ENCODE data around the gene ZBED6. TPM values are rescaled to one million over a fixed set of nuclear protein-coding genes. Genes with fewer than 3 reads are reported as not detected.

The ZBED6 gene
- total RNA-seq, 1 experiment from 2014 or later = 13.1 TPM

- no peak overlapping the region for H3K27ac Mint-ChIP-seq
- no peak overlapping the region for H2BK12ac ChIP-seq (ENCODE audit: insufficient read length, low read depth, low read length)
- H3K9me3 Mint-ChIP-seq = peaks cover 3% of the 10 kb centered on the region in 2 experiments; a peak in 3 of 5 replicates
- H3K9me3 ChIP-seq (ENCODE audit: control insufficient read depth, low read depth, low read length) = no peaks in the 10 kb centered on the region
- no peak overlapping the region for H2AFZ ChIP-seq (ENCODE audit: low read length)
- no peak overlapping the region for H4K91ac ChIP-seq (ENCODE audit: insufficient read length, low read depth, low read length)
- no peak overlapping the region for H3K9ac ChIP-seq (ENCODE audit: extremely low read depth, insufficient read length, low read length)
- H2BK20ac ChIP-seq (ENCODE audit: low read depth, low read length, poor library complexity, severe bottlenecking) = no peak overlapping the region
- no peak overlapping the region for H4K8ac ChIP-seq (replicated peaks; ENCODE audit: insufficient read length, low read depth, low read length)
- H2BK15ac ChIP-seq (ENCODE audit: low read depth, low read length) = no peak overlapping the region
- H3K27me3 ChIP-seq (ENCODE audit: insufficient read depth, low read length) = no peaks in the 10 kb centered on the region
- no peaks in the 10 kb centered on the region for H3K79me1 ChIP-seq (ENCODE audit: insufficient read depth, low read depth, low read length, poor library complexity, severe bottlenecking)
- no peaks in the 10 kb centered on the region for H3K4me1 Mint-ChIP-seq
- no peak overlapping the region for H3K4me2 ChIP-seq (ENCODE audit: insufficient read depth, insufficient read length, low read length)
- TF ChIP-seq CTCF (conservative IDR thresholded peaks at IDR 0.05) = no peak; the same call in 2 of the 3 replicates
- H3K27me3 Mint-ChIP-seq (ENCODE audit: low read depth) = no peaks in the 10 kb centered on the region
- no peaks in the 10 kb centered on the region for H3K79me2 ChIP-seq (ENCODE audit: insufficient read depth, low read length)
- no peak overlapping the region for H4K5ac ChIP-seq (ENCODE audit: insufficient read length, low read depth, low read length)
- no peaks in the 10 kb centered on the region for H4K20me1 ChIP-seq (ENCODE audit: control insufficient read depth, insufficient read depth, insufficient read length)
- no peak for DNase-seq
- H3T11ph ChIP-seq (ENCODE audit: low read length) = no peak overlapping the region
- no peak overlapping the region for H2AK5ac ChIP-seq (ENCODE audit: insufficient read length, low read length)
- no CpG with 5 or more reads among the region's 3 CpGs for WGBS (ENCODE audit: extremely low coverage, insufficient read length, low lambda C conversion rate)
- no peak overlapping the region for H3K23ac ChIP-seq (ENCODE audit: insufficient read length, low read depth, low read length)
- H3K27ac ChIP-seq (ENCODE audit: insufficient read length, low read depth, low read length) = no peak overlapping the region
- no peak overlapping the region for H3K4ac ChIP-seq (ENCODE audit: low read depth, low read length)
- no peaks in the 10 kb centered on the region for H3K4me1 ChIP-seq (ENCODE audit: insufficient read depth, low read length)
- H3K23me2 ChIP-seq (ENCODE audit: insufficient read length, low read depth, low read length, poor library complexity, severe bottlenecking) = no peaks in the 10 kb centered on the region
- H2BK120ac ChIP-seq (ENCODE audit: low read depth, low read length, poor library complexity, severe bottlenecking) = no peak overlapping the region
- H2BK5ac ChIP-seq (ENCODE audit: insufficient read length, low read length) = no peak overlapping the region
- no peak overlapping the region for H3K14ac ChIP-seq (ENCODE audit: insufficient read depth, low read length)
- H3K56ac ChIP-seq (ENCODE audit: insufficient read length, low read depth, low read length) = no peak overlapping the region
- peaks cover 50 to 93% (median 77%) of the 10 kb centered on the region in 3 experiments for H3K36me3 Mint-ChIP-seq (ENCODE audit: insufficient read depth in 1 of 3, low read depth in 3 of 3)
- no peak overlapping the region for H3K18ac ChIP-seq (ENCODE audit: insufficient read length, low read depth, low read length)
- H3K4me3 Mint-ChIP-seq = no peak overlapping the region
These were observed 40.1 kb downstream of the ZBED6 start for GRCh38 chr1:203835476-203835875.

All from H9 (cell line).